ENCODE measurements around the gene AGK. TPM values are rescaled to one million over a fixed set of nuclear protein-coding genes. Genes with fewer than 3 reads are reported as not detected.
A peak's percentile ranks its signal among the peaks of the same experiment; 100 is the strongest.

AGK gene
- total RNA-seq, 4 donors from 2014 or later = 21.0 to 30.8 (median 25.5) TPM

DNA sequence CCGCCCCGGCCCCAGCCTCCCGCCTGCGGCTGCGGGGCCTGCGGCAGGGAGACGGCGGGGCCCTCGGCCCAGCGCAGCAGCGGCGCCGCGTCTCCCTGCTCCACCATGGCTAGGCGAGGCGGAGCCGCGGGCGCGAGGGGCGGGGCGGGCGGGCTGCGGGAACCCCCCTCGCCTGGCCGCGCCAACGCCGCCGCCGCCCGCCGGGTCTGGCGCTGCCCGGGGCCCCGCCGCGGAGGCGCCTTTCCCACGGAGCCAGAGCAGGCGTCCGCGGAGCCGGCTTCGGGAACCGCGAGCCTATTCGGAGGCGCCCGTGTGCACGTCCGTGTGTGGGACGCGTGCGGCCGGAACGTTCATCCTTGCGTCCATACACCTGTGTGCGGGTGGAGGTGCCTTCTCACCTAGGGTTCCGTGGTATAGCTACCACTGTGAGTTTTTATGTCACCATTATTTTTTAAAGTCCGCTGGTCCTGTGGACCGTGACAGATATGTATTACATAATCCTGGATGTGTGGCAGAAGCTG is 150.9 kb downstream of the AGK start, which contains the start of gene DENND11:
DENND11 (minus strand) TSS at position 120 of the 521 bp plus-strand sequence; CDS start at position 107, 13 bp downstream.
- no peaks in the 10 kb centered on the region for H3K36me3 ChIP-seq
- H3K27me3 ChIP-seq = no peaks in the 10 kb centered on the region
- peaks cover 5 to 49% (median 9%) of the 10 kb centered on the region in 3 donors for H3K4me1 ChIP-seq
- peak within 1 kb of the TSS; percentile 90 to 95 for H3K4me3 ChIP-seq
- H3K9me3 ChIP-seq = no peaks in the 10 kb centered on the region
- peak within 1 kb of the TSS; percentile 62 to 94 (median 90) for H3K27ac ChIP-seq
- WGBS, 2 donors (ENCODE audit: low coverage in 1 of 2) = 0% methylated on average over 3 to 4 of the region's 62 CpGs
- TF ChIP-seq, protein P1, sequence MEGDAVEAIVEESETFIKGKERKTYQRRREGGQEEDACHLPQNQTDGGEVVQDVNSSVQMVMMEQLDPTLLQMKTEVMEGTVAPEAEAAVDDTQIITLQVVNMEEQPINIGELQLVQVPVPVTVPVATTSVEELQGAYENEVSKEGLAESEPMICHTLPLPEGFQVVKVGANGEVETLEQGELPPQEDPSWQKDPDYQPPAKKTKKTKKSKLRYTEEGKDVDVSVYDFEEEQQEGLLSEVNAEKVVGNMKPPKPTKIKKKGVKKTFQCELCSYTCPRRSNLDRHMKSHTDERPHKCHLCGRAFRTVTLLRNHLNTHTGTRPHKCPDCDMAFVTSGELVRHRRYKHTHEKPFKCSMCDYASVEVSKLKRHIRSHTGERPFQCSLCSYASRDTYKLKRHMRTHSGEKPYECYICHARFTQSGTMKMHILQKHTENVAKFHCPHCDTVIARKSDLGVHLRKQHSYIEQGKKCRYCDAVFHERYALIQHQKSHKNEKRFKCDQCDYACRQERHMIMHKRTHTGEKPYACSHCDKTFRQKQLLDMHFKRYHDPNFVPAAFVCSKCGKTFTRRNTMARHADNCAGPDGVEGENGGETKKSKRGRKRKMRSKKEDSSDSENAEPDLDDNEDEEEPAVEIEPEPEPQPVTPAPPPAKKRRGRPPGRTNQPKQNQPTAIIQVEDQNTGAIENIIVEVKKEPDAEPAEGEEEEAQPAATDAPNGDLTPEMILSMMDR (IDR thresholded peaks at IDR 0.05) = no peak
- TF ChIP-seq POLR2AphosphoS5 (IDR thresholded peaks at IDR 0.05) = no peak
- TF ChIP-seq EP300 (IDR thresholded peaks at IDR 0.05) = no peak
- no peak for TF ChIP-seq POLR2A (IDR thresholded peaks at IDR 0.05)
- ATAC-seq = peak; percentile 92

DNA sequence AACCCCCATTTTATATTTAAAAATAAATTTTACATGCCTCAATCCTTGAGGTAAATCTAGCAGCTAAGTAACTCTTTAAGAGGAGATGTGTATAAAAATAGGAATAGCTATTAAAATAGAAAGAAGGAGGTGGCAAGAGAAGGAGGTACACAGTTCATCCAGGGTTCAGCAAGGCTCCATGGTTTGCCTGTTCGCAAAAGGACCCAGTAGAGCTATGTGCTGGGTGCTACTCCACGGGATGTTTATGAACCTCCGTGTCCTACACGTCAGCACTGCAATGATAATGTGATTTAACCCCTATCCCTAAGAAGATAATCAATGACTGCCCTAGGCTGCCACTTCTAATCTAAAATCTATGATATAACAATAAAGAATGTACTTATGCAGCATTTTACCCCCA is 151.7 kb downstream of the AGK start:
- H3K9me3 ChIP-seq = no peaks in the 10 kb centered on the region
- H3K4me1 ChIP-seq = peaks cover 5 to 41% (median 9%) of the 10 kb centered on the region in 3 donors
- H3K4me3 ChIP-seq = peak overlapping the region; percentile 90 to 95
- WGBS, 2 donors (ENCODE audit: low coverage in 1 of 2) = 39 to 42% methylated on average over 4 of the region's 4 CpGs
- H3K36me3 ChIP-seq = no peaks in the 10 kb centered on the region
- TF ChIP-seq POLR2AphosphoS5 (IDR thresholded peaks at IDR 0.05) = no peak
- no peak for TF ChIP-seq EP300 (IDR thresholded peaks at IDR 0.05)
- TF ChIP-seq, protein P1 (IDR thresholded peaks at IDR 0.05) = no peak
- TF ChIP-seq POLR2A (IDR thresholded peaks at IDR 0.05) = no peak
- ATAC-seq = no peak
- H3K27ac ChIP-seq = no peak overlapping the region
- no peaks in the 10 kb centered on the region for H3K27me3 ChIP-seq

DNA sequence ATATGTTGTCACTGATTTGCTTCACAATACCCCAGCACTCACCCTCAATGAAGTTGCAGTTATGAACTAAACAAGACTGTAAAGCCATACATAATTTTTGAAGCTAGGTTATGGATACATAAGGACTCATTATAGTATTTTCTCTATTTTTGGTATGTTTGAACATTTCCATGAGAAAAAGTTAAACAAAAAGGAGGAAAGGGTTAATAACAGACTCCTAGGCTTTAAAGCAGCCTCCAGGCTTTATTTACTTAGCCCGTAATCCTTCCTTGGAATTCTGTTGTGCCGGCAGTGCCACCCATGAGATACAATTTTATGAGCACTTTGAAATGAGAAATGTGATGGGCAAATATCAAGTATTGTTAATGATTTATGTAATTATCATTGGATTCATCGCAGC is 152.9 kb downstream of the AGK start:
- Histone ChIP-seq H3K27ac (no peak overlapping the region), H3K9me3 (no peaks in the 10 kb centered on the region), H3K4me1 (peaks cover 5 to 29% (median 9%) of the 10 kb centered on the region in 3 donors), H3K36me3 (no peaks in the 10 kb centered on the region), H3K4me3 (no peak overlapping the region), H3K27me3 (no peaks in the 10 kb centered on the region)
- TF ChIP-seq, protein P1 (IDR thresholded peaks at IDR 0.05) = no peak
- 75 to 79% methylated on average over 2 to 3 of the region's 3 CpGs for WGBS, 2 donors (ENCODE audit: low coverage in 1 of 2)
- no peak for ATAC-seq

DNA sequence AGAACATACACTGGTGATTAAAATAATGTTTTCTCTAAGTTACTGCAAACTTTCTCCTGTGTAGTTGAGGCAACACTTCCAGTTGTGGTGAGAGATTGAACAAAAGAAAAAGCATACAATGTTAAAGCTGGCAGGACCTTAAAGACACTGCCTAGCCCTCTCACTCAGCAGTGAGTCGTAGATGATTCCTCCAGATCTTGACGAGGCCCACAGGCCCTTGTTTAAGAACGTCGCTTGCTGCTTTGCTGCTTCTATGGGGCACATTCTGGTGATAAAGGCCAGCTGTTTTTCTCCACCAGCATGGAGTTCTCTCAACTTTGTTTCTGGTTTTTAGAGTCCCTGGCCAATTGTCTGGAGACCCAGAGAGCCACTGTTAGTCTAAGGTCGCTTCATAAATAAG is 153.5 kb downstream of the AGK start:
- WGBS, 2 donors (ENCODE audit: low coverage in 1 of 2) = 51 to 67% methylated on average over 4 to 5 of the region's 5 CpGs
- no peak overlapping the region for H3K4me3 ChIP-seq
- H3K9me3 ChIP-seq = no peaks in the 10 kb centered on the region
- H3K36me3 ChIP-seq = no peaks in the 10 kb centered on the region
- TF ChIP-seq EP300 (IDR thresholded peaks at IDR 0.05) (no peak), POLR2A (IDR thresholded peaks at IDR 0.05) (no peak), POLR2AphosphoS5 (IDR thresholded peaks at IDR 0.05) (no peak)
- TF ChIP-seq, protein P1 (IDR thresholded peaks at IDR 0.05) = no peak
- no peak overlapping the region for H3K27ac ChIP-seq
- peaks cover 5 to 24% (median 9%) of the 10 kb centered on the region in 3 donors for H3K4me1 ChIP-seq
- no peak for ATAC-seq
- no peaks in the 10 kb centered on the region for H3K27me3 ChIP-seq

Other genes starting within 250 kb of the AGK start
- 10 to 100 TPM; 17.1 to 21.9 (median 19.9) TPM for gene DENND11, start 150.8 kb downstream of the AGK start, total RNA-seq
- not detected for gene WEE2, start 156.9 kb downstream of the AGK start, total RNA-seq
- 100 to 1,000 TPM; 125 to 138 (median 131) TPM for gene SSBP1, start 186.9 kb downstream of the AGK start, total RNA-seq
- 1 to 10 TPM in 2 of 4 donors, under 1 TPM in 1, not detected in 1; 0.62 to 4.2 (median 1.5) TPM for gene TAS2R3, start 212.7 kb downstream of the AGK start, total RNA-seq
- gene TAS2R4, start 225.3 kb downstream of the AGK start, total RNA-seq = 1 to 10 TPM in 1 of 4 donors, under 1 TPM in 3; 0.15 to 2.8 (median 0.52) TPM
- gene TAS2R5, start 238.8 kb downstream of the AGK start, total RNA-seq = 1 to 10 TPM in 2 of 4 donors, under 1 TPM in 2; 0.27 to 4.7 (median 0.91) TPM